HFF-Myc (cell line): ENCODE data around the gene VPS39.

Experiments
- DNase-seq: peaks from one replicate; pipeline ENCODE4 v3.0.0-alpha.2; 2011; ENCODE audit warnings: low read depth; ENCODE audit errors: extremely low read depth
- H3K4me3 ChIP-seq: replicated peaks from 2 replicates; pipeline ENCODE4 v1.5.1; 2011; ENCODE audit warnings: low read depth, mild to moderate bottlenecking, control low read depth, low read length
- TF ChIP-seq, protein P1 (sequence below): IDR thresholded peaks from 2 replicates; pipeline ENCODE4 v1.5.1; 2012; ENCODE audit warnings: mild to moderate bottlenecking, low read depth, low read length, control low read depth; ENCODE audit errors: missing control alignments

VPS39 gene

DNA sequence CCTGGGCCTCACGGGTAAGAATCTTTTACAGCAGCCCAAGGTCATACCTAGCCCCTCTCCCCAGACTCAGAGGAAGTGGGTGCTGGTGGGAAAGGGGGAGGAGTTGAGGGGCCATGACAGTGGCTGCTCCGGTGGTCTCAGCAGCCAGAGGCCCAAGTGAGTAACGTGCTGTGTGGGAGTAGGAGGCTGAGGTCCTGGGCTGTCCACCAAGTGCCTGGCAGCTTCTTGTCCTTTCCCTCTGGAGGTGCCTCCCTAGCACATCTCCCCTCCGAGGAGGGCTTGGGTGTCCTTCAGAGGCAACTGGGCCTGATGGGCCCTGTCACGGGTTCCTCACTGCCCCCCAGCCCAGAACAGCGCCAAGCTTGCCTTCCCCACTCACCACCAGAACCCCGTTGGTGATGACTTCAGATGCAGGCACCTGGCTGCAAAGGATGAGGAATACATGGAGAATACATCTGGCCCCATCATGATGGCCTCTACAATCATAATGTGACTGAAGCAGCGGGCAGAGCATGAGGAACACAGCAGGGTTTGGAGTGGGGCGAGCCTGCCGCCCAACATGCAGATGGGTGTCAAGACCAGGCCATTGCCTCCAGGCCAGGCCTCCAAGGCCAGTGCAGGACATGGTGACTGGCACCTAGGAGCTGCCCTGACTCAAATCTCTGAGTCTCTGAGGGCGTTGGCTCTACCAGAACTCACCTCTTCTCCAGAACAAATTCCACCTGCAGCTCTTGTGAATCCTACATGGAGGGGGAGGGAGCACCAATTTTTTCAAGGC, 55.0 kb downstream of the VPS39 start:
- no peak overlapping the region for H3K4me3 ChIP-seq
- no peak for DNase-seq
- TF ChIP-seq, protein P1, sequence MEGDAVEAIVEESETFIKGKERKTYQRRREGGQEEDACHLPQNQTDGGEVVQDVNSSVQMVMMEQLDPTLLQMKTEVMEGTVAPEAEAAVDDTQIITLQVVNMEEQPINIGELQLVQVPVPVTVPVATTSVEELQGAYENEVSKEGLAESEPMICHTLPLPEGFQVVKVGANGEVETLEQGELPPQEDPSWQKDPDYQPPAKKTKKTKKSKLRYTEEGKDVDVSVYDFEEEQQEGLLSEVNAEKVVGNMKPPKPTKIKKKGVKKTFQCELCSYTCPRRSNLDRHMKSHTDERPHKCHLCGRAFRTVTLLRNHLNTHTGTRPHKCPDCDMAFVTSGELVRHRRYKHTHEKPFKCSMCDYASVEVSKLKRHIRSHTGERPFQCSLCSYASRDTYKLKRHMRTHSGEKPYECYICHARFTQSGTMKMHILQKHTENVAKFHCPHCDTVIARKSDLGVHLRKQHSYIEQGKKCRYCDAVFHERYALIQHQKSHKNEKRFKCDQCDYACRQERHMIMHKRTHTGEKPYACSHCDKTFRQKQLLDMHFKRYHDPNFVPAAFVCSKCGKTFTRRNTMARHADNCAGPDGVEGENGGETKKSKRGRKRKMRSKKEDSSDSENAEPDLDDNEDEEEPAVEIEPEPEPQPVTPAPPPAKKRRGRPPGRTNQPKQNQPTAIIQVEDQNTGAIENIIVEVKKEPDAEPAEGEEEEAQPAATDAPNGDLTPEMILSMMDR, result no peak

DNA sequence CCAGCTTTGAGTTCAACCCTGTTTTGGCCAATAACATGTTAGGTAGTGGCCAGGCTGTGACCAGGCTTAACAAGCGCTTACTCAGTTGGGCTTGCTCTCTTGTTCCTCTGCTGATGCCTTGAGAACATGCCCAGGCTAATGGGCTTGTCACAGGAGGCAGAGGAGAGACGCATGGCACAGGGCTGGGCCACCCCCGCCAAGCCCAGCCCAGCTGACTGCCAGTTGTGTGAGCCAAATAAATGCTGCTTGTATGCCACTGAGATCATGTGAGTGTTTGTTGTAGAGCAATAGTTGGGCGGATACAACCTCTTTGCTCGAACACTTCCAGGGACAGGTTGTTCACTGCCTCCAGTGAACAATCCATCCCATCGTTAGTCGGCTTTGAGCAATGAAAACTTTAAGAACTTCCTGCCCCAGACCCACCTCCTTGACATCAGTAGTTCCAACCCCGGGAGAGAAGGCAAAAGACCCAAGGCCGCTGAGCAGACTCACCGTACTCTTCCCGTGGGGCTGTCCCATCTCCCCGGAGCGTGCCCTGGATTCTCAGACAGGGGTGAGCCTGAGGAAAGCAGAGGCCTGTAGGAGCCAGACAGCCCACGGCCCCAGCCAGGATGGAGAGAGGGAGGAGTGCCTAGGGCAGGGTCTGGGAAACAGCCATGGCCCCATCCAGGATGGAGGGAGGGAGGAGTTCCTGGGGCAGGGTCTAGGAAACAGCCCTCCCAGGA, 55.7 kb downstream of the VPS39 start:
- no peak for DNase-seq
- TF ChIP-seq, protein P1, result no peak
- H3K4me3 ChIP-seq, result no peak overlapping the region

DNA sequence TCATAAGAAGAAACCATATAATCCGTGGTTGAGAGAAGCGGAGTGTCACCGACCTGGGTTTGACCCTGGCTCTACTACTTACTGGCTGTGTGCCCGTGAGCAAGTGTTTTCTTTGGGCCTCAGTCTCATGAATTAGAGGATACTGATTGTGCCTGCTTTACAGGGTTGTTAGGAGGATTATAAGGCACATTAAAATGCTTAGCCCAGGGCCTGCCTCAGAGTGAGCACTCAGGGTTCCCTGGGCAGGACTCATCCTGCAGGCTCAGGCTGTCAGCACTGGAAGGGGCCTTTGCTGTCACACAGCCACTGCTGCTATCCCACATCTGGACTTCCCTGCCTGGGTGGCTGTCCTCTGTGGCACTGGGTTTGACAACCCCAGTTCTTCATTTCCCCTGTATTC, 56.4 kb downstream of the VPS39 start:
- no peak overlapping the region for H3K4me3 ChIP-seq
- DNase-seq, result no peak
- TF ChIP-seq, protein P1, result no peak

DNA sequence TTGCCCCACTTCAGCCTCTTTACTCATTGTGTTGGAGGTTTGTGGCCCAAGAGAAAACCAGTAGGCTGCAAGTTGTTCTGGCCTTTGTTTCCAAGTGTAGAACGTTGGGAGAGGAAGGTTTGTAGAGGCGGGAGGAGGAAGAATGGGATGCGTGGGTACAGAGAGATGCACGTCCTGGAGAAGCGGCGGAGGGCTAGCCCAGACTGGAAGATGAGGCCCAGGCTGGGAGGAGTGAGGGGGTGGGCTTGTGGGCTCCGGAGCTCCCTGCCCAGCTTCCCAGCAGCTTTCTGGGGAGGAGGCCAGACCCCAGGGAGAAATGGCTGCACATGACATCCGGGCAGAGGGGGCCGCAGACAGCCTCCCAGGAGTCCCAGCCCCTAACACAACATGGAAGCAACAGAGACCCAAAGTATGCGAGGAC, 57.0 kb downstream of the VPS39 start:
- no peak overlapping the region for H3K4me3 ChIP-seq
- TF ChIP-seq, protein P1, result no peak
- DNase-seq, result no peak

DNA sequence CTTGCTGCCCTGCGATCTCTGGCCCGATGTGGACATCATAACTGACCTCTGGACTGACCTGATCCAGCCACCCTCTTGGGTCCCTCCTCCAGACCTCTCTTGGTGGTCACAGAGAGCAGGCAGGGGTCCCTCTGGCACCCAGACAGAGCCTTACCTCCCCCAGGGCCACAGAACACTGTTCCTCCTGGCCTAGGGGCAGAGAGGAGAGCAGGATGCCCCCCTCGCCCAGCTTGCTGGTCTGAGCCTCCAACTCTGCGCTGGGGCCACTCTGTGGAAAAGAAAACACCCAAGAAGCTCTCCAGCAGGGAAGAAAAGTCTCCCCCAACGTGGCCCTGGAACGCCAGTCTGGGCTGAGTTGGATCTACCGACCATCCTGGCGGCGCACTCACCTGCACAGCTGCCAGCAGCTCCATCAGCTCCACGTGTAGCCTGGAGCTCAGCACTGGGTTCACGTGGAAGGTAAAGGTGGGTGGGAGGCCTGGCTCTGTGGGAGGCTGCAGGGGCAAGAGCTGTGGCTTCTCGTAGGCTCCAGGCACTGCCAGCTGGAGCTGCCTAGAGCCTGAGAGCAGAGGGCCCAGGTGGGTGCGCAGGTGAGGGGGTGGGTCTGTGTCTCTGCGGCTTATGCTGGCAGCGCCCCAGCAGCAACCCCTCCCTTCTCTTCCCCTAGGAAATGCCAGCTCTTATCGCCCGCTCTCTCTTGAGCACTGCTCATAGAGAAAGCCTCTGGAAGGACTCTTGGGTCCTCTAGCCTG, 57.7 kb downstream of the VPS39 start:
- no peak for DNase-seq
- no peak overlapping the region for H3K4me3 ChIP-seq
- TF ChIP-seq, protein P1, result no peak

DNA sequence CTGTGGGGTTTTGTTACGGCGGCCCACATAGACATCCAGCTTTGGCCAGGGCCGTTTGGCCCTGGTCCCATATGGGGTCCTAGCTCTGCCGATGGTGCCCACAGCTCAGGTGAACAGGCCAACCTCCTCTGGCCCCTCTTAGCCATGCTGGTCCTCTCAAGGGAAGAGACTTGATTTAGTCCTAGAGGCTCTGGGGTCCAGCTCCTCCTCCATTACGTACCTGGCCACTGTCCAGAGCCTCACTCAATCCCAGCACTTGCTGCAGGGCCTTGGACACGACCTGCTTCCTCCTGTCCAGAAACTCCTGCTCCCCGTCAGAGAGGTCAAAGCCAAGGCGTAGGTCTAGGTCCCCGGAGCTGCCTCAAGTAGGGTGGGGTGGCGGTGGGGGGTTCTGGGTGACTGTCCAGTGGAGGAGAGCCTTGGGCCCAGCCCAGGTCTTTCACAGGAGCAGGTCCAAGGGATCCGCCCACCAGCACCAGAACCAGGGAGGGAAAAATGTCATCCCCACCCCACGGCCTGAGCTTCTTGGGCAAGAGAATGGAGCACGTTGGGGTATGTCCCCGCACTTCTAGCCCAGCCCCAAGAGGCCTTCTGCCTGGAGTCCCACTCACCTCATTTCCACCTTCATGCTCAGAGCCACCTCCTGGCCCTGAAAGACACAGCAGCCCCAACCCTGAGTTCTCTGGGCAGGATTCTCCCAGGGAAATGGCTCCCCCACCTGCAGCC, 58.4 kb downstream of the VPS39 start:
- H3K4me3 ChIP-seq, result no peak overlapping the region
- DNase-seq, result no peak
- TF ChIP-seq, protein P1, result no peak
